Ammon's horn (tissue), 1 donor: Measurements from ENCODE around the gene PTPRG.
"Not testable (repeated sequence)": the region's sequence is repeated elsewhere in the genome, so short reads cannot be mapped to it uniquely, and the experiment has no call there.

Experiments used
- DNase-seq: peaks from one replicate; pipeline ENCODE4 v3.0.0-alpha.2; 2016; ENCODE audit warnings: low spot score

The PTPRG gene

GRCh38 chr3:62010989-62011388 is 449.6 kb downstream of the PTPRG start:
- DNase-seq = no peak

GRCh38 chr3:62011666-62012065 is 450.3 kb downstream of the PTPRG start:
- no peak for DNase-seq

- no peak for DNase-seq
These were observed 452.6 kb downstream of the PTPRG start for GRCh38 chr3:62013951-62014350.

- no peak for DNase-seq
These were observed 453.7 kb downstream of the PTPRG start for GRCh38 chr3:62015111-62015510.

GRCh38 chr3:62019906-62020305 is 458.5 kb downstream of the PTPRG start:
- no peak for DNase-seq

GRCh38 chr3:62020706-62021105 is 459.3 kb downstream of the PTPRG start:
- no peak for DNase-seq

GRCh38 chr3:62022312-62022711 is 460.9 kb downstream of the PTPRG start:
- DNase-seq = no peak

GRCh38 chr3:62024882-62025281 is 463.5 kb downstream of the PTPRG start:
- DNase-seq = no peak

GRCh38 chr3:62025913-62026312 is 464.5 kb downstream of the PTPRG start:
- no peak for DNase-seq

- no peak for DNase-seq
These were observed 465.9 kb downstream of the PTPRG start for GRCh38 chr3:62027241-62027640.

GRCh38 chr3:62027796-62028195 is 466.4 kb downstream of the PTPRG start:
- DNase-seq = peak; percentile 26

GRCh38 chr3:62028236-62028635 is 466.9 kb downstream of the PTPRG start:
- no peak for DNase-seq

GRCh38 chr3:62032738-62033137 is 471.4 kb downstream of the PTPRG start:
- no peak for DNase-seq

GRCh38 chr3:62035402-62036057 is 474.2 kb downstream of the PTPRG start:
- DNase-seq = no peak

GRCh38 chr3:62036726-62037125 is 475.4 kb downstream of the PTPRG start:
- no peak for DNase-seq

- not testable (repeated sequence) for DNase-seq
These were observed 477.4 kb downstream of the PTPRG start for GRCh38 chr3:62038798-62039197.

- DNase-seq = no peak
These were observed 478.2 kb downstream of the PTPRG start for GRCh38 chr3:62039586-62039985.

GRCh38 chr3:62041681-62042080 is 480.3 kb downstream of the PTPRG start:
- DNase-seq = no peak

GRCh38 chr3:62044874-62045411 is 483.6 kb downstream of the PTPRG start:
- no peak for DNase-seq

GRCh38 chr3:62046326-62046725 is 485.0 kb downstream of the PTPRG start:
- no peak for DNase-seq

- DNase-seq = no peak
These were observed 487.2 kb downstream of the PTPRG start for GRCh38 chr3:62048577-62048976.

GRCh38 chr3:62049033-62049432 is 487.7 kb downstream of the PTPRG start:
- no peak for DNase-seq

GRCh38 chr3:62051506-62051905 is 490.1 kb downstream of the PTPRG start:
- DNase-seq = no peak

GRCh38 chr3:62052331-62052730 is 491.0 kb downstream of the PTPRG start:
- no peak for DNase-seq
